ENCODE data around the gene CELA3B.
"Not testable (repeated sequence)": the region's sequence is repeated elsewhere in the genome, so short reads cannot be mapped to it uniquely, and the experiment has no call there.

The CELA3B gene

DNA sequence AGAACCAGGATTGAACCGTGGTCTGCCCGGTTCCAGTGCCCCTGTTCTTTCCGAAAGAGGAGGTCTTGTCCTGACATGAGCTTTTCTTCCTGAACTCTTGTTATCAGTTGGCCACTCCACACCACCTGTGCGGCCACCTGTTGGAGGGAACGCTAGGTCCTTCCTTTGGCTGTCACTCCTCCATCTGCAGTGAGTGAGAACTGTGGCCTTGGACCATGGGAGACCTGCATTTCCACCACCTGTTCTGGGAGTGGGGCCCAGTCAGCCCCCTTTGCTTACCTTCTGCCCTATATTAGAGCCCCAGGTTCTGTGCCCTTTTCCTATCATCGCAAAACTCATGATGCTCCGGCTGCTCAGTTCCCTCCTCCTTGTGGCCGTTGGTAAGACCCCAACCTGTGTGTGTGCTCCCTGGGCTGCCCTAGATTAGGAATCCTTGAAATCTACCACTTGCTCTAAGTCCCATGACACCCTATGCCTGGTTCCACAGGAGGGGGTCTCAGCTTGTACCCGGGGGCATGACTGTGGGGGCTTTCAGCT, at the start of gene CELA3B:
Gene CELA3B (plus strand): TSS at position 320 of the 537 bp plus-strand sequence. CDS start 18 bp downstream, at position 338.
- not testable (repeated sequence) for DNase-seq

GRCh38 chr1:21927533-21928237, 49.1 kb upstream of the CELA3B start:
- no peak for DNase-seq

- no peak for DNase-seq
These were observed 46.7 kb upstream of the CELA3B start for GRCh38 chr1:21930080-21930571.

GRCh38 chr1:21930629-21931170, 46.1 kb upstream of the CELA3B start:
- DNase-seq = no peak

DNA sequence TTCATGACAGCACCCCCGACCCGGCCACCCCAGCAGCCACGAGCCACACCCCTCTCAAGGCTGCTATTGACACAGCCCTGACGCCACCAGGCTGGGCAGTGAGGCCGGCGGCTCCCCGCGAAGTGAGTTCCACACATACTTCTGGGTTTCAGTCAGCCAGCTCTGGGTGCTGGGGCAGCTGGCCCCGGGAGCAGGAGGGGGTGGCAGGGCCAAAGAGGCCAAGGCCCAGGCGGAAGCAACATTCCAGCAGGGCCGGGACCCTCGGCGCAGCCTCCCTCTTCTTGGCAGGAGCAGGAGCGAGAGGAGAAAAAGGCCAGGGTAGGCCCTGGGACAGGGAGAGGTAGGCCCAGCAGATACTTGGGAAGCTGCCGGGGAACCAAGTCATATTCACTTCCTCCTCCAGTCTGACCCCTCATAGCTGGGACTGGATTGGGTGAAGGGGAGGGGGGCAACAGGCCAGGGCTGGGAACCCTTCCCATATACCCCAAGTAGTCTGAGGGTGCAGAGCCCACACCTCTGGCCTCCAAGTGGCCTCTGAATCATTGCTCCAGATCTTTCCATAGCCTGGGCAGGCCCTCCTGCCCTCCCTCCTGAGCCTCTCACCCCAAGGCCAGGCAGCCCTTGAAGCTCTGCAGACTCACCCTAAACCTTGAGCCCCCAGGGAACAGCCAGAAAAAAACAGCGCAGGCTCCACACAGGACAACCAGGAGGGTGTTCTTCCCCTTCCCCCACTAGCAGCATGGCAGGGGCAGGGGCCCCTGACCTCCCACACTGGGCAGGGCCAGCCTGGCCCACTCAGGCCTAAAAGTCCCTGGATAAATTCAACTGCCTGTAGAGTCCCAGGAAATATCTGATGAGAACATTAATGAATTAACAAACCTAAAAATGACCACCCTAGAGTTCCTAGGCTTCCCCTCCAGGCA, 45.4 kb upstream of the CELA3B start:
- DNase-seq = no peak

DNA sequence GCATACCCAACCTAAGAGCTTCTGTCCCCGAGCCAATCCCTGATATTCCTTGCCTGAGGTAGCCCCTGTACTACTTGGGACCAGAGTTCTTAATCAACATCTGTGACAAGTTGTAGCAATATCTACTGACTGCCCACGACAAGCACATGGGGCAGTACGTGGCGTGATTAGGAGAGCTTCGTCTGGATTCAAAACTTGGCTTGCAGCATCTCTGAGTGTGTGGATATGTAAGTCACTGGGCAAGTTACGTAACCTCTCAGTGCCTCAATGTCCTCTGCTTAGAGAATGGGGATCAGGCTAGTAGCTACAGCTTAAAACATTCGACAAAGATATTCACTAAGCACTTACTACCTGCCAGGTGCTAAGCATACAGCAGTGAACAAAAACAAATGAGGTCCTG, 44.7 kb upstream of the CELA3B start:
- no peak for DNase-seq

DNA sequence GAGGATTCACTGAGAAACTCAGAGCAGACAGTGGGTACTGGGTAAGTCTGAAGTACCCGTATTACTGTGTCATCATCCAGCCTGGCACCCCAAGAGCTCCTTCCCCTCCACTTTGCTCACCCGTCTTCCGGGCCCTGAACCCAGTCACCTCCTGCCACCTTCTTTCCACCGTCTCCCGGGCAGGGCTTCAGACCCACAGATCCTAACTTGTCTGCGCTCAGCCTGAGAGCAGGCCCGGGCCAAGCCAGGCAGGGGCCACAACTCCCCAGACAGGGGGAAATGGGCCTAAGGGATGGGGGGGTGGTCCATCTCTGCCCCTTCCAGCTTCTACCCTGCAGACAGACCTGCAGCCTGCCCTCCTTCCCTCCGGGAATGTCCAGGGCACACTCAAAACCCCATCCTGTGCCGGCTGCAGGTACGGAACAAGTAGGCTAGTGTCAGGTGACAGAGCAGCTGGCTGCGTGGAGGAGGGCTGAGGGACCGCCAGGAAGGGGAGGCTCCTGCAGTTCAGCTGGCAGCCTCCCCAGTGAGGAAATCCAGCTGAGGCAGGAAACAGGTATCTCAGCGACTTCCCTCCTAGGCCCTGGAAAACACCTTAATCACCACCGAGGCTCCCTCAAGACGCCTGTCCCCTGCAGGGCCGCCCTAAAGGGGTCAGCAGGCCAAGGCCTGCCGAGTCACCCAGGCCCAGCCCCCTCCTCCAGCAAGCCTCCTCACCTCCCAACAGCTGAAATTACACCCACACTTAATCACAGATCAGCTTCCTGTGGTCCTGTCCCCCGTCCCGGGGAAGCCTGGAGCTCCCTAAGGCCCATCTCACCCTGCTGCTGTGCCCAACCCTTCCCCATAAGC, 43.2 kb upstream of the CELA3B start:
- DNase-seq = peak in 2 of 6 experiments; percentile 19 to 20

GRCh38 chr1:21935393-21935804, 41.4 kb upstream of the CELA3B start:
- DNase-seq = no peak

GRCh38 chr1:21935891-21936365, 40.9 kb upstream of the CELA3B start:
- no peak for DNase-seq

DNA sequence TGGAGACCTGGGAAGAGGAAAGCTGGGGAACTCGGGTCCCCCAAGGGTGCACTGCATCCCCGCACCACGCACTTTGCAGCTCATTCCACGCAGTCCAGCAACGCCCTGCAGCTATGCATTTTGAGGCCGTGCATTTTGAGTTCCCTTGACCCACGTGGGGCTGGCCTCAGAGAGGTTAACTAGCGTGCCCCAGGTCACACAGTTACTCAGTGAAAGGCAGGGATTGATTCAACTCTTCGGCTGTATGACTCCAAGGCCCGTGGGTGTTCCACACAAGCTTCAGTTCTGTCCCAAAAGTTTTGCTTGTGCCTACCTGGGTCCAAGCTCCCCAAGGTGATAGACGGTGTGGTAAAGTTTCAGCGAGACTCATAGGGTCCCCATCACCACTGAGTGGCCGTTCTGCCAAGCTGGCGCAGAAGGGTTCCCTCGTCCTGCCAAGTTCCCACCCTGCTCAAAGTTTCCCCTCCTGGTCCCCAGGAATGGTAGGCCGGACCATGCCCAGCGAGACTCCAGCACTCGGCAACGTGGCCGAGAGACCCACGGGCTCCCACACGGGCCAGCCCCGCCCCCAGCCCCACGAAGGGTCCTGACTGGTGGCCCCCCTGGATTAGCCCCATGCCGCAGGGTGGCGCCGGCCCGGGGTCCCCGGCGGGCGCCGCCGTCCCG, 40.3 kb upstream of the CELA3B start:
- DNase-seq = peak in 1 of 6 experiments; percentile 17

- DNase-seq = no peak
These were observed 39.8 kb upstream of the CELA3B start, which contains the start of gene HSPG2 for GRCh38 chr1:21937034-21937371. Gene HSPG2 (minus strand): TSS chr1:21937310. CDS start chr1:21937217, 93 bp downstream.

GRCh38 chr1:21937372-21938121, 39.3 kb upstream of the CELA3B start:
- DNase-seq = peak; percentile 27 to 82 (median 65)

DNA sequence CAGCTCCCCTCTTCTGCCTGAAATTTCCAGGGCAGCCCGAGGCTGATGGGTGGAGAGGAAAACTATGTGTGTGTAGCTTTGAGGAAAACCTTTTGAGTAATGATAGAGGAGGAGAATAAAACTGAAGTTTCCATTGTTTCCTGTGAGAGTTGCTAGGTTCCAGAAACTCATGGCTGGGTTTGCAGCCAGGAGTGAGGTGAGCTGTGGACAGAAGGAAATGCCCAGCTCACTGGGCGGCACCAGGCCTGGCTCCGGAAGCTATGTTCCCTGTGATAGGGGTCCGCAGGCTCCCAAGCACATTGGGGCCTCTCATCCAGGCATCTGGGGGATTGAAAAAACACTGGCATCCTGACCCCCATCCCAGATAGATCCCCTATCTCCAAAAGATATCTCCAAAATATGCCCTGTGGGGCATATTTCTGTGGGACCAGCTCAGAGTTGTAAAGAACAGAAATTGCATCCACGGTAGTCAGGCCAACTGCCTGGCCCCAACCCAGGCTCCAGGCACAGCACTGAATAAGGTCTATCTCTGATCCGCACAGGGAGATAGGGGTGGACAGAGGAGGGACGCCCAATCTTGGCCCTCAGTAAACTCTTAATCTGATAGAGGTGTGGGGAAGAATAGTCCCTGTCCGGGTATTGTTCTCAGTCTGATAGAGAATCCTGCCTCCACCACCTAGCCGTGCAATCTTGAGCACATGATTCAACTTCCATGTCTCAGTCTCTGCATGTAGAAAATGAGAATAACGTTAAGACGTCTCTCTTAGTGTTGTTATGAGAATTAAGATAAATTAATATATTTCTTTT, 37.9 kb upstream of the CELA3B start:
- no peak for DNase-seq

DNA sequence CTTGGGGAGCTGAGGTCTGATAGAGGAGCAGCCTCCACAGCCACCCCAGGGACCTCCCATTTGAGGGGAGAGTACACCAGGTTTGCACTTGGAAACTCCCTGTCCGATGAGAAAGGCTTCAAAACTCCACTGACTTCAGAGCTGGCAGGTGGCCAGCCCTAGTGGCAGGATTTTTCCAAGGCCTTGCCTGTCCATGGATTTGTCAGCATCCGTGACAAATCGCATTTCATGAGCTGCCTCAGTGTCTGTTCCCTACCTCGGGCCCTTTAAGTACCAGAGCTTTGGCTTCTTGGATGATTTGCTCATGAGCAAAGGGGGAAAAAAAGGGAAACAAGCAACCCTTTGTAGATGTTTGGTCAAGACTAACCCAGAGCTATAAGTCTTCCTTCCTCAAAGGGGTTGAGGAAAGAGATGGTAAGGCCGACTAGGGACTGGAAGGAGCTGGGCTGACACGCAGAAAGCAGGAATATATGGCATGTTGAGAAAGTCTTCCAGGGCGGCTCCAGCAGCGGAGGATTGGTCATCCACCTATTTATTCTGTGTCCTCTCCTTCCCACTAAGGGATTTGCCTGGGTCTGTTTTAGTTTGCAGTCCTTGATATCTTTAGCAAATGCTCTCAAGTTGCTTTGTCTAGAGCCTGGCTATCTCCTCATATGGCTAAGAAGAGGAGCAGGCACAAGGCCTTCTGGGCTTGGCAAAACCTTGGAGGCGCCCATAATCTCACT, 37.0 kb upstream of the CELA3B start:
- DNase-seq = no peak

DNA sequence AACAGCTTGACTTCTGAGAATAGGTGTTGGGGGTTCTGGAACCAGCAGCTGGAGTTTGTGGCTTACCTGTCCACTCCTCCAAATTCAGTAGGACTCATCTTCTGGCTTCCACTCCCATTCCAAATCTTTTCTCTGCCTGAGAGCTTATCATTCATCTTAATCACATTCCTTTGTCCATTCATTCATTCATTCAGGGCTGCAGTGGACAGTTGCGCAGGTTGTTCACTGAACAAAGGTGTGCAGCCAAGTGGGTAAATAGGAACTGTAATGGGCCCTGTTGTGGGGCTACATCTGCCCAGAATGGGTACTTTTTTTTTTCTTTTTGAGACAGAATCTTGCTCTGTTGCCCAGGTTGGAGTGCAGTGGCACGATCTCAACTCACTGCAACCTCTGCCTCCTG, 36.3 kb upstream of the CELA3B start:
- DNase-seq = no peak

- DNase-seq = no peak
These were observed 35.5 kb upstream of the CELA3B start for GRCh38 chr1:21941370-21941769.

DNA sequence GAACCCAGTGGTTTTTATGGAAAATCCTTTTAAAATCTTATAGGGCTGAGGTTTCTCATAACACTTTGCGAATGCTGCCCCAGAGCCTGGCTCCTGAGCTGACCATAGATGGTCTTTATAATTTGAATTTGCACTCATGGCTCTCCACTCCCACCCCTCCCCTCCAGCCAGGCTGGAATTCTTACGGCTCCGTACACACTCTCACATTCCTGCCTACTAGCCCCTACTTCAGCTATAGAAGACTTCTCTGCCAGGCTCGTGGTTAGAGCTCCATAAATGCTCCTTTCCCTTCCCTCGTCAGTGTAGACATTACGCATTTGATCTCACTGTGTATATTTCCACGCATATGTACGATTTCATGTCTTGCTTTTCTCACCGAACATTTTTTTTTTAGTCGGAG, 34.4 kb upstream of the CELA3B start:
- no peak for DNase-seq

DNA sequence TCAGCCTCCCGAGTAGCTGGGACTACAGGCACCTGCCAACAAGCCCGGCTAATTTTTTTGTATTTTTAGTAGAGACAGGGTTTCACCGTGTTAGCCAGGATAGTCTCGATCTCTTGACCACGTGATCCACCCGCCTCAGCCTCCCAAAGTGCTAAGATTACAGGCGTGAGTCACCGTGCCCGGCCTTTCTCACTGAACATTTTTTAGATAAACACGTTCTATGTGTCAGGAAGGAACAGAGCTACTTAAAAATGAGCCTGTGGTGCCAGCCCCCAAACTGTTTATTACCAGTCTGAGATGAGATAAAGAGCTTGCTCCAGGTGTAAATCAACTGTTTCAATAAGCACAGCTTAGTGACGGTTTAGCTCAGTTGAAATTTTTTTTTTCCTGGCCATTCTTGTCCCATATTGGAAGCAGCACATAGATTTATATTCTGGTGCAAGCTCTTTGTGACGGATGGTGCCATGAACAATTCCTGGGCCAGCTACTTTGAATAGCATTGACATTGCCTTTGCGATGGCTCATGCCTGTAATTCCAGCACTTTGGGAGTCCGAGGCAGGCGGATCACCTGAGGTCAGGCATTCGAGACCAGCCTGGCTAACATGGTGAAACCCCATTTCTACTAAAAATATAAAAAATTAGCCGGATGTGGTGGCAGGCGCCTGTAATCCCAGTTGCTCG, 33.7 kb upstream of the CELA3B start:
- DNase-seq = not testable (repeated sequence)

DNA sequence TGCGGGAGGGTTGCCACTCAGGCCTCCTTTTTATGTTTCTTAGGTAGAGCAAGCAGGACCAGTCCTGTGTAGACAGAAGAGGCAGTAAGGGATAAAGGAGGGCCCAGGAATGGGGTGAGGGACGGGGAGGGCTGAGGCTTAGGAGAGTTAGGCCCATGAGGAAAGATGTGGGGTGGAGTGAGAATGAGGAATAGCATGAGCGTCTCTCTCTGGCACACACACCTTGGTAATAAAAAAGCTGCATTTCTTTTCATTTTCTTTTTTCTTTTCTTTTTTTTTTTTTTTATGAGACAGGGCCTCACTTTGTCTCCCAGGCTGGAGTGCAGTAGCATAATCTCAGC, 32.1 kb upstream of the CELA3B start:
- DNase-seq = no peak
